WERI-Rb-1 (cell line): ENCODE results near the gene MSANTD3.

Experiments
- DNase-seq: peaks from one replicate; pipeline ENCODE4 v3.0.0-alpha.2; 2020
- H3K27ac ChIP-seq: fragments of 250-450 bp; sonication (Bioruptor Pico); 2 replicates; pipeline ENCODE4 v1.5.1; 2020; ENCODE audit warnings: mild to moderate bottlenecking, moderate library complexity
- H3K27me3 ChIP-seq: fragments of 250-450 bp; sonication (Bioruptor Pico); 2 replicates; pipeline ENCODE4 v1.5.1; 2021; ENCODE audit warnings: mild to moderate bottlenecking, low read depth, moderate library complexity; ENCODE audit not compliant: insufficient read depth, severe bottlenecking
- H3K36me3 ChIP-seq: fragments of 250-450 bp; sonication (Bioruptor Pico); 2 replicates; pipeline ENCODE4 v1.5.1; 2020; ENCODE audit warnings: mild to moderate bottlenecking, moderate library complexity
- H3K4me3 ChIP-seq: 2 replicates; pipeline ENCODE4 v1.5.1; 2011; ENCODE audit warnings: low read depth, mild to moderate bottlenecking, control low read depth, low read length
- H3K9me3 ChIP-seq: fragments of 250-450 bp; sonication (Bioruptor Pico); 2 replicates; pipeline ENCODE4 v1.5.1; 2021; ENCODE audit warnings: mild to moderate bottlenecking, moderate library complexity; ENCODE audit not compliant: severe bottlenecking
- CTCF ChIP-seq: IDR thresholded peaks from 2 replicates; pipeline ENCODE4 v1.5.1; 2011; ENCODE audit warnings: low read depth, mild to moderate bottlenecking, control low read depth, inconsistent platforms, low read length

MSANTD3 gene

DNA sequence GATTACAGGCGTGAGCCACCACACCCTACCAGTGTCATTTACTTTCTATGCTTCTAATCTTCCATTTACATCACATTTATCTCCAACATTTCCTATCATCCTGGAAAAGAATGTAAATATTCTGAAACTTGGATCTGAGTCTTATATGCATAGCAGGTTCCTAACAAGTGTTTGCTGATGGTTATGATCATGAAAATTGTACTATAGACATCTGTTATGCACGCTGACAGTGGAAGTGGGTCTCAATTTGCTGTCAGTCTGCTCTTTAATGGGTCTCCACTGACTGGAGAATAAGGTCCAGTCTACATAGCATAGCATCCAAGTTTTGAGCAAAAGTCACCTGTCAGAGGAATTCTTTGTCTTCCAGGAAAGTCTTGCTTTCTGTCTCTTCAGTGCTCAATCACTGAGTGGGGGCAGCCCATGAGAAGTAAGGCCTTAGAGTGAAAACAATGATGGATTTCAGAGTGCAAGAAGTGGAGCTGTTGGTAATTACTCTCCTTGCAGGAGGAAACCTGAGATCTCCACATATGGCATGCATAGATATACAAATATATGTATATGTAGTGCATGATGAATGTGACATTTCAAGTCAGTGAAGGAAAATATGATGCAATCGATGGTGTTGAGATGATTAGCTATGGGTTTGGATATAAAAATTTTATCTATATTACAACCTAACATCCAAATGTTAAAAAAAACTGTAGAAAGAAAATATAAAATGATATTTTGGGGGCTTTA, 29.2 kb upstream of the MSANTD3 start:
- TF ChIP-seq CTCF: no peak
- H3K27ac ChIP-seq: no peak overlapping the region
- no peaks in the 10 kb centered on the region for H3K27me3 ChIP-seq
- no peak for DNase-seq
- H3K36me3 ChIP-seq: no peaks in the 10 kb centered on the region
- H3K4me3 ChIP-seq: no peak overlapping the region
- peaks cover 2% of the 10 kb centered on the region for H3K9me3 ChIP-seq

- DNase-seq: no peak
Measured at GRCh38 chr9:100401042-100401441, 25.9 kb upstream of the MSANTD3 start.

GRCh38 chr9:100406962-100407361, 20.0 kb upstream of the MSANTD3 start:
- Histone ChIP-seq H3K27ac (no peak overlapping the region), H3K36me3 (no peaks in the 10 kb centered on the region), H3K27me3 (no peaks in the 10 kb centered on the region), H3K4me3 (no peak overlapping the region), H3K9me3 (no peaks in the 10 kb centered on the region)
- no peak for DNase-seq
- no peak for TF ChIP-seq CTCF

More at GRCh38 chr9:100401042-100401441, 25.9 kb upstream of the MSANTD3 start:
- Histone ChIP-seq H3K27me3 (no peaks in the 10 kb centered on the region), H3K36me3 (no peaks in the 10 kb centered on the region), H3K4me3 (no peak overlapping the region), H3K9me3 (no peaks in the 10 kb centered on the region), H3K27ac (no peak overlapping the region)
- no peak for TF ChIP-seq CTCF

DNA sequence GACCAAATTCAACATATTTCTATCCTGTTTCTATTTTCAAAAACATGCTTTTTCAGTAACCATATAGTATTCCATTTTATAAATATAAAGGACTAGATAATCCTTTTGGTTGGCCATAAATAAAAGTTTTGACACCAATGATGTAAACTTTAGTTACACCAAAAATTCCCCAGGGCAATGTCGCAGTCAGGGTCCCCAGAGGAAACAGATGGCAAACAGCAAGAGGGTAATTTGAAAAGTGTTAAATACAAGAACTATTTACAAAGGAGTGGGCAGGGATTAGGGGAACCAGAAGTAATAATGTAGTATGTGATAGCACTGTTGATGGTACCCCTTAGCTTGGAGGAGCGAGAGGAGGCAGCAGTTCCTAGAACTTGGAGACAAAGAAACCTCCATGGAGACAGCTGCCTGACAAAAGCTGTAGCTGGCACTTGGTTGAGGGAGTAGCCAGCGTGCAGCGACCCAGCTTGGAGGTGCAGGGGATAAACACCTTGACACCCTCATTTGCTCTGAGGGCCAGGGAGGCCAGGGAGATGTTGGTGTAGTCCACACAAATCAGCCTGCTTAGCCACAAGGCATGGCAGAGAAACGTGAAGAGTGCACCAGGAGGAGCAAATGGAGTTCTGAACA, 18.3 kb upstream of the MSANTD3 start:
- Histone ChIP-seq H3K27ac (no peak overlapping the region), H3K4me3 (no peak overlapping the region), H3K27me3 (no peaks in the 10 kb centered on the region), H3K9me3 (peaks cover 6% of the 10 kb centered on the region), H3K36me3 (no peaks in the 10 kb centered on the region)
- no peak for TF ChIP-seq CTCF
- no peak for DNase-seq

GRCh38 chr9:100409176-100409556, 17.8 kb upstream of the MSANTD3 start:
- Histone ChIP-seq H3K27ac (no peak overlapping the region), H3K9me3 (peaks cover 6% of the 10 kb centered on the region), H3K4me3 (no peak overlapping the region), H3K27me3 (no peaks in the 10 kb centered on the region), H3K36me3 (no peaks in the 10 kb centered on the region)
- no peak for DNase-seq
- TF ChIP-seq CTCF: no peak
